ENCODE measurements around the gene COL6A1. TPM values are rescaled to one million over a fixed set of nuclear protein-coding genes. Genes with fewer than 3 reads are reported as not detected.

COL6A1 gene
- total and polyA plus RNA-seq, 2 of the 13 experiments (the other 11 are each of a cell fraction or from before 2014, with no cell fraction given): 3.1 to 4.8 TPM

DNA sequence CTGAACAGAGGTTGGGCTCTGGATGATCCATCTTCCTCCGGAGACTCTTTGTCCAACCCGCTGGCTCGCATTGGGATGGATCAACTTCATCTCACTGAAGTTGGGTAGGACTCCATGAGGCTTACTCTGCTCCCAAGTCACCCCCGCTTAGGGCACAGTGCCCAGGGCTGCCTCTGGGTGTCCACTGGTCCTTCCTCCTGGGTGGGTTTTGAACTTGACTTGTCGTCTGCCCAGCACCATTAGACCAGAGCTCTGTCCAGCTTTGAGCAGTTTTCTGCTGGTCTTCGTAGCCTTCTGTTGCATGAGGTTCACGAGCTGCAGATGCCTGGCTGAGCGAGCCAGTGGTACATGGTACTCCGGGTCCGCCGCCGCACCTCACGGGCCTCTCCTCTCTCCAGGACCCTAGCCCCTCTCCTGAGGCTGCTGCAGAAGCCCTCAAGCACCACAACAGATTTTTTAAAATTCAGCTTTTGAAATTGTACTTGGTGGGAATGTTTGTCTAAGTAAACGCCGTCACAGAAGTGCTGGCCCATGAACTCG, 33.8 kb upstream of the COL6A1 start:
- FAIRE-seq (no peak), ATAC-seq (no peak), DNase-seq (ENCODE audit: low spot score) (no peak)
- Histone ChIP-seq H3K4me2 (ENCODE audit: low read depth, low read length) (no peak overlapping the region), H3K79me2 (ENCODE audit: insufficient read depth, low read length) (no peaks in the 10 kb centered on the region), H3K4me1 (ENCODE audit: insufficient read depth, low read length) (no peaks in the 10 kb centered on the region), H3K27ac (ENCODE audit: extremely low read length, insufficient read depth, low read length) (no peak overlapping the region), H4K20me1 (ENCODE audit: insufficient read depth, low read length) (no peaks in the 10 kb centered on the region), H3K36me3 (replicated peaks in 1 of 2; ENCODE audit: control insufficient read depth in 1 of 2, insufficient read depth in 2 of 2, low read length in 2 of 2) (no peaks in the 10 kb centered on the region), H2AFZ (ENCODE audit: low read length) (no peak overlapping the region), H3K27me3 (ENCODE audit: control insufficient read depth in 1 of 2, insufficient read depth in 2 of 2, low read length in 2 of 2) (peaks cover 7 to 65% of the 10 kb centered on the region in 2 experiments; a peak in 3 of 5 replicates), H3K9ac (ENCODE audit: insufficient read depth, low read depth, low read length) (no peak overlapping the region), H3K4me3 (replicated peaks in 1 of 3; ENCODE audit: insufficient read depth in 1 of 3, low read depth in 2 of 3, low read length in 3 of 3) (no peak overlapping the region), H3K9me3 (ENCODE audit: low read length) (no peaks in the 10 kb centered on the region)
- in situ Hi-C loops (cut with HindIII; ENCODE audit: extremely low pct_ligation_motif_present, low pct_unique_long_range_greater_than_20kb) (no loop called here), intact Hi-C loops (cut with micrococcal nuclease; ENCODE audit: unreplicated experiment) (no loop called here)
- no TSS peak for BruUV-seq (replicated peaks)
- CTCF ChIA-PET (ENCODE audit: low intra/inter-chr PET ratio, low total read pairs): no interaction called here
- WGBS (ENCODE audit: low lambda C conversion rate): 68% methylated on average over 12 of the region's 16 CpGs
- TF ChIP-seq ZNF572 (CRISPR knock-in tag; IDR thresholded peaks at IDR 0.05): no peak
- TF ChIP-seq ZFP82 (CRISPR knock-in tag; IDR thresholded peaks at IDR 0.05; ENCODE audit: borderline replicate concordance): no peak
- POLR2A ChIA-PET: no interaction called here

DNA sequence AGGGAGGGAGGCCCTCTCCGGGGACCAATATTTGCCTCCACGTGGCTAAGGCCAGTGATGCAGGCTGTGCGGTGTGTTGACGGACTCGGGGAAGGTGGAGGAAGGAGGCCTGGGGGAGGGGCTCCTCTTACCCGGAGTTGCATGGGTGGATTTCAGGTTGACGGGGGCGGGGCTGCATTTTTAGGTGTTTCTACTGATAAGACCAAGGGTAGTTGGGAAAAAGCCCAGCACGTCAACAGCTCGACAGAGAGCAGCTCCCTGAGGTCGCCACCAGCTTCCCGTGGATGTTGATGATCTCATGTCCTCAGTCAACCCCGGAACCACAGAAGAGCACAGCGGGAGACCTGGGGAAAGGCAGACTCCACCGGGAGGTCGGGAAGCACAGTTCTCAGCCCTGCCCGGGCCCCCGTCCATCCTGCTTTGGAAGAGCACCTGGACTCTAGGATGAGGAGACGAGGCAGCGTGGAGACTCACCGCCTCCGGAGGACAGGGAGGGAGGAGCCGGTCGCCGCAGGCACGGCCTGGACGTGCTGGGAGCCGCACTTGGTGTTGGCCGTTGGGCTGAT, 32.9 kb upstream of the COL6A1 start:
- no peaks in the 10 kb centered on the region for H3K79me2 ChIP-seq (ENCODE audit: insufficient read depth, low read length)
- ATAC-seq (no peak), FAIRE-seq (no peak), DNase-seq (ENCODE audit: low spot score) (no peak)
- no peaks in the 10 kb centered on the region for H4K20me1 ChIP-seq (ENCODE audit: insufficient read depth, low read length)
- H3K9ac ChIP-seq (ENCODE audit: insufficient read depth, low read depth, low read length): no peak overlapping the region
- H3K36me3 ChIP-seq (replicated peaks in 1 of 2; ENCODE audit: control insufficient read depth in 1 of 2, insufficient read depth in 2 of 2, low read length in 2 of 2): no peaks in the 10 kb centered on the region
- 26% methylated on average over 22 of the region's 29 CpGs for WGBS (ENCODE audit: low lambda C conversion rate)
- no peak overlapping the region for H3K4me3 ChIP-seq (replicated peaks in 1 of 3; ENCODE audit: insufficient read depth in 1 of 3, low read depth in 2 of 3, low read length in 3 of 3)
- CTCF ChIA-PET (ENCODE audit: low intra/inter-chr PET ratio, low total read pairs): no interaction called here
- H3K4me2 ChIP-seq (ENCODE audit: low read depth, low read length): no peak overlapping the region
- BruUV-seq (replicated peaks): no TSS peak
- TF ChIP-seq TARDBP (CRISPR knock-in tag; IDR thresholded peaks at IDR 0.05): no peak
- no peak for TF ChIP-seq KLF12 (CRISPR knock-in tag; IDR thresholded peaks at IDR 0.05; ENCODE audit: borderline replicate concordance)
- no peak for TF ChIP-seq NFKB2 (CRISPR knock-in tag; IDR thresholded peaks at IDR 0.05; ENCODE audit: borderline replicate concordance)
- TF ChIP-seq SKI (IDR thresholded peaks at IDR 0.05; ENCODE audit: partially characterized antibody): no peak
- no peak for TF ChIP-seq ZFP36L1 (CRISPR knock-in tag; IDR thresholded peaks at IDR 0.05)
- TF ChIP-seq NKX3-1 (CRISPR knock-in tag; IDR thresholded peaks at IDR 0.05): no peak
- TF ChIP-seq, protein P1, sequence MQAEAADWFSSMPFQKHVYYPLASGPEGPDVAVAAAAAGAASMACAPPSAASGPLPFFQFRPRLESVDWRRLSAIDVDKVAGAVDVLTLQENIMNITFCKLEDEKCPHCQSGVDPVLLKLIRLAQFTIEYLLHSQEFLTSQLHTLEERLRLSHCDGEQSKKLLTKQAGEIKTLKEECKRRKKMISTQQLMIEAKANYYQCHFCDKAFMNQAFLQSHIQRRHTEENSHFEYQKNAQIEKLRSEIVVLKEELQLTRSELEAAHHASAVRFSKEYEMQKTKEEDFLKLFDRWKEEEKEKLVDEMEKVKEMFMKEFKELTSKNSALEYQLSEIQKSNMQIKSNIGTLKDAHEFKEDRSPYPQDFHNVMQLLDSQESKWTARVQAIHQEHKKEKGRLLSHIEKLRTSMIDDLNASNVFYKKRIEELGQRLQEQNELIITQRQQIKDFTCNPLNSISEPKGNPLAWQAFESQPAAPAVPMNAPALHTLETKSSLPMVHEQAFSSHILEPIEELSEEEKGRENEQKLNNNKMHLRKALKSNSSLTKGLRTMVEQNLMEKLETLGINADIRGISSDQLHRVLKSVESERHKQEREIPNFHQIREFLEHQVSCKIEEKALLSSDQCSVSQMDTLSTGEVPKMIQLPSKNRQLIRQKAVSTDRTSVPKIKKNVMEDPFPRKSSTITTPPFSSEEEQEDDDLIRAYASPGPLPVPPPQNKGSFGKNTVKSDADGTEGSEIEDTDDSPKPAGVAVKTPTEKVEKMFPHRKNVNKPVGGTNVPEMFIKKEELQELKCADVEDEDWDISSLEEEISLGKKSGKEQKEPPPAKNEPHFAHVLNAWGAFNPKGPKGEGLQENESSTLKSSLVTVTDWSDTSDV (CRISPR knock-in tag; IDR thresholded peaks at IDR 0.05): no peak
- no peak for TF ChIP-seq MTA3 (CRISPR knock-in tag; IDR thresholded peaks at IDR 0.05)
- TF ChIP-seq, protein P2, sequence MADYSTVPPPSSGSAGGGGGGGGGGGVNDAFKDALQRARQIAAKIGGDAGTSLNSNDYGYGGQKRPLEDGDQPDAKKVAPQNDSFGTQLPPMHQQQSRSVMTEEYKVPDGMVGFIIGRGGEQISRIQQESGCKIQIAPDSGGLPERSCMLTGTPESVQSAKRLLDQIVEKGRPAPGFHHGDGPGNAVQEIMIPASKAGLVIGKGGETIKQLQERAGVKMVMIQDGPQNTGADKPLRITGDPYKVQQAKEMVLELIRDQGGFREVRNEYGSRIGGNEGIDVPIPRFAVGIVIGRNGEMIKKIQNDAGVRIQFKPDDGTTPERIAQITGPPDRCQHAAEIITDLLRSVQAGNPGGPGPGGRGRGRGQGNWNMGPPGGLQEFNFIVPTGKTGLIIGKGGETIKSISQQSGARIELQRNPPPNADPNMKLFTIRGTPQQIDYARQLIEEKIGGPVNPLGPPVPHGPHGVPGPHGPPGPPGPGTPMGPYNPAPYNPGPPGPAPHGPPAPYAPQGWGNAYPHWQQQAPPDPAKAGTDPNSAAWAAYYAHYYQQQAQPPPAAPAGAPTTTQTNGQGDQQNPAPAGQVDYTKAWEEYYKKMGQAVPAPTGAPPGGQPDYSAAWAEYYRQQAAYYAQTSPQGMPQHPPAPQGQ (CRISPR knock-in tag; IDR thresholded peaks at IDR 0.05; ENCODE audit: borderline replicate concordance): no peak
- no peak for TF ChIP-seq GTF3A (CRISPR knock-in tag; conservative IDR thresholded peaks at IDR 0.05)
- TF ChIP-seq, protein P3, sequence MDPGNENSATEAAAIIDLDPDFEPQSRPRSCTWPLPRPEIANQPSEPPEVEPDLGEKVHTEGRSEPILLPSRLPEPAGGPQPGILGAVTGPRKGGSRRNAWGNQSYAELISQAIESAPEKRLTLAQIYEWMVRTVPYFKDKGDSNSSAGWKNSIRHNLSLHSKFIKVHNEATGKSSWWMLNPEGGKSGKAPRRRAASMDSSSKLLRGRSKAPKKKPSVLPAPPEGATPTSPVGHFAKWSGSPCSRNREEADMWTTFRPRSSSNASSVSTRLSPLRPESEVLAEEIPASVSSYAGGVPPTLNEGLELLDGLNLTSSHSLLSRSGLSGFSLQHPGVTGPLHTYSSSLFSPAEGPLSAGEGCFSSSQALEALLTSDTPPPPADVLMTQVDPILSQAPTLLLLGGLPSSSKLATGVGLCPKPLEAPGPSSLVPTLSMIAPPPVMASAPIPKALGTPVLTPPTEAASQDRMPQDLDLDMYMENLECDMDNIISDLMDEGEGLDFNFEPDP (CRISPR knock-in tag; conservative IDR thresholded peaks at IDR 0.05): no peak
- intact Hi-C loops (cut with micrococcal nuclease; ENCODE audit: unreplicated experiment): no loop called here
- no peaks in the 10 kb centered on the region for H3K4me1 ChIP-seq (ENCODE audit: insufficient read depth, low read length)
- H3K9me3 ChIP-seq (ENCODE audit: low read length): no peaks in the 10 kb centered on the region
- POLR2A ChIA-PET: no interaction called here
- H3K27me3 ChIP-seq (ENCODE audit: control insufficient read depth in 1 of 2, insufficient read depth in 2 of 2, low read length in 2 of 2): peaks cover 6 to 71% of the 10 kb centered on the region in 2 experiments; a peak in 3 of 5 replicates
- no peak overlapping the region for H2AFZ ChIP-seq (ENCODE audit: low read length)
- in situ Hi-C loops (cut with HindIII; ENCODE audit: extremely low pct_ligation_motif_present, low pct_unique_long_range_greater_than_20kb): no loop called here
- H3K27ac ChIP-seq (ENCODE audit: extremely low read length, insufficient read depth, low read length): no peak overlapping the region

All from HepG2 (cell line).